Activated B cell treated with CpG ODN at 0.5 μM for 24 hours (primary cell): ENCODE data around the gene IL17B. TPM values are rescaled to one million over a fixed set of nuclear protein-coding genes. Genes with fewer than 3 reads are reported as not detected.

ENCODE experiments used
- ATAC-seq: fragments of 200-7000 bp; cut with Tn5 transposase; one replicate; pipeline ENCODE4 v1.10.0; 2021; ENCODE audit warnings: low read depth, mild to moderate bottlenecking, moderate library complexity
- CTCF ChIA-PET: fragments of 350-600 bp; sonication (Branson Sonifier 250); formaldehyde crosslinking; loops from one replicate; lab custom pipeline; 2021; ENCODE audit warnings: antibody characterized with exemption; lab: Charles Lee
- POLR2A ChIA-PET: fragments of 350-600 bp; sonication (Branson Sonifier 250); formaldehyde crosslinking; loops from one replicate; lab custom pipeline; 2021; ENCODE audit warnings: antibody characterized with exemption; lab: Charles Lee
- DNase-seq: peaks from one replicate; pipeline ENCODE4 v3.0.0; 2022
- H3K27ac Mint-ChIP-seq: one replicate; pipeline ENCODE4 v1.8.0; 2020; ENCODE audit warnings: mixed read lengths
- H3K27me3 Mint-ChIP-seq: one replicate; pipeline ENCODE4 v1.8.0; 2021; ENCODE audit warnings: mixed read lengths
- H3K36me3 Mint-ChIP-seq: one replicate; pipeline ENCODE4 v1.8.0; 2021; ENCODE audit warnings: low read depth, mixed read lengths
- H3K4me1 Mint-ChIP-seq: one replicate; pipeline ENCODE4 v1.8.0; 2021; ENCODE audit warnings: mixed read lengths
- H3K4me3 Mint-ChIP-seq: one replicate; pipeline ENCODE4 v1.8.0; 2020; ENCODE audit warnings: mild to moderate bottlenecking, mixed read lengths
- H3K9me3 Mint-ChIP-seq: one replicate; pipeline ENCODE4 v1.8.0; 2020; ENCODE audit warnings: mixed read lengths
- CTCF ChIP-seq: fragments of 200-600 bp; IDR thresholded peaks from one replicate; pipeline ENCODE4 v1.8.0; 2022; ENCODE audit warnings: antibody characterized with exemption, mild to moderate bottlenecking
- intact Hi-C: fragments of 100-400 bp; cut with micrococcal nuclease; formaldehyde crosslinking; loops from one replicate; pipeline ENCODE4 v1.15.1; 2024
- total RNA-seq: library from RNA; stranded (reverse); gene quantifications from 2 replicates; pipeline ENCODE4 v1.2.3, GENCODE V29; 2022

Gene IL17B
- total RNA-seq, 1 donor from 2014 or later = not detected

GRCh38 chr5:149355688-149356087 is 23.4 kb downstream of the IL17B start:
- no peak for DNase-seq
- H3K36me3 Mint-ChIP-seq = peaks cover 48% of the 10 kb centered on the region
- no peak for TF ChIP-seq CTCF
- peaks cover 16% of the 10 kb centered on the region for H3K4me1 Mint-ChIP-seq
- no peak for ATAC-seq
- H3K4me3 Mint-ChIP-seq = no peak overlapping the region
- H3K27ac Mint-ChIP-seq = no peak overlapping the region
- POLR2A ChIA-PET = interaction anchor here (0.7 kb wide), 2 partner anchors 10 to 19 kb away, joined by 3 read pairs; partner anchors contain the start of gene GRPEL2
- no peaks in the 10 kb centered on the region for H3K27me3 Mint-ChIP-seq
- CTCF ChIA-PET = interaction anchor here (1.0 kb wide), 1 partner anchor 12 kb away, joined by 4 read pairs; no protein-coding TSS in a partner anchor
- no peaks in the 10 kb centered on the region for H3K9me3 Mint-ChIP-seq
- intact Hi-C loops = loop anchor here (2.0 to 5.0 kb wide), 3 partner anchors 607 to 973 kb away; partner anchors contain the start of genes FBXO38, HMGXB3, SLC26A2 and TIGD6

- ChIA-PET POLR2A (no interaction called here), CTCF (no interaction called here)
- Mint-ChIP-seq H3K36me3 (peaks cover 64% of the 10 kb centered on the region), H3K27me3 (no peaks in the 10 kb centered on the region), H3K9me3 (no peaks in the 10 kb centered on the region), H3K4me1 (peaks cover 14% of the 10 kb centered on the region), H3K27ac (no peak overlapping the region), H3K4me3 (no peak overlapping the region)
- ATAC-seq (no peak), DNase-seq (no peak)
- no peak for TF ChIP-seq CTCF
- intact Hi-C loops = no loop called here
Measured at GRCh38 chr5:149353911-149354310, 25.2 kb downstream of the IL17B start.

GRCh38 chr5:149352169-149352568 is 26.9 kb downstream of the IL17B start:
- POLR2A ChIA-PET = no interaction called here
- no peaks in the 10 kb centered on the region for H3K27me3 Mint-ChIP-seq
- no peak for TF ChIP-seq CTCF
- ATAC-seq (no peak), DNase-seq (no peak)
- H3K36me3 Mint-ChIP-seq = peaks cover 76% of the 10 kb centered on the region
- no peaks in the 10 kb centered on the region for H3K9me3 Mint-ChIP-seq
- H3K4me3 Mint-ChIP-seq = no peak overlapping the region
- CTCF ChIA-PET = no interaction called here
- intact Hi-C loops = no loop called here
- H3K27ac Mint-ChIP-seq = no peak overlapping the region
- peaks cover 7% of the 10 kb centered on the region for H3K4me1 Mint-ChIP-seq

- Mint-ChIP-seq H3K4me1 (peaks cover 29% of the 10 kb centered on the region), H3K27ac (no peak overlapping the region), H3K9me3 (peaks cover 2% of the 10 kb centered on the region), H3K36me3 (peaks cover 71% of the 10 kb centered on the region), H3K27me3 (no peaks in the 10 kb centered on the region), H3K4me3 (no peak overlapping the region)
- intact Hi-C loops = loop anchor here (5.0 to 10.0 kb wide), 3 partner anchors 77 to 515 kb away; partner anchors contain the start of genes AFAP1L1 and PPARGC1B
- no peak for ATAC-seq
- no peak for TF ChIP-seq CTCF
- DNase-seq = no peak
- ChIA-PET POLR2A (no interaction called here), CTCF (no interaction called here)
Measured at GRCh38 chr5:149349382-149349781, 29.7 kb downstream of the IL17B start.

- Mint-ChIP-seq H3K27me3 (no peaks in the 10 kb centered on the region), H3K4me1 (peaks cover 34% of the 10 kb centered on the region), H3K9me3 (peaks cover 2% of the 10 kb centered on the region), H3K4me3 (no peak overlapping the region), H3K36me3 (peaks cover 65% of the 10 kb centered on the region), H3K27ac (no peak overlapping the region)
- CTCF ChIA-PET = no interaction called here
- TF ChIP-seq CTCF = no peak
- DNase-seq = no peak
- POLR2A ChIA-PET = no interaction called here
- no peak for ATAC-seq
- intact Hi-C loops = loop anchor here (5.0 to 10.0 kb wide), 3 partner anchors 76 to 514 kb away; partner anchors contain the start of genes AFAP1L1 and PPARGC1B
Measured at GRCh38 chr5:149348518-149348917, 30.6 kb downstream of the IL17B start.
